ENCODE measurements around the gene FAM47E. TPM values are rescaled to one million over a fixed set of nuclear protein-coding genes. Genes with fewer than 3 reads are reported as not detected.
A peak's percentile ranks its signal among the peaks of the same experiment; 100 is the strongest.

FAM47E gene
- total and polyA plus RNA-seq, 7 donors = 1.2 to 4.6 (median 2.5) TPM

GRCh38 chr4:76272073-76272472 is 20.6 kb downstream of the FAM47E start:
- DNase-seq (no peak), ATAC-seq (no peak)
- Histone ChIP-seq H3K27ac (no peak overlapping the region), H3K9me3 (no peaks in the 10 kb centered on the region), H3K4me1 (no peaks in the 10 kb centered on the region), H3K27me3 (ENCODE audit: insufficient read depth in 3 of 3, low read length in 2 of 3) (no peaks in the 10 kb centered on the region), H3K4me3 (no peak overlapping the region), H3K36me3 (ENCODE audit: insufficient read depth in 1 of 2, low read depth in 1 of 2) (peaks cover 0 to 7% of the 10 kb centered on the region in 2 donors)
- no peak for TF ChIP-seq CTCF (IDR thresholded peaks at IDR 0.05)
- intact Hi-C loops (cut with DNase I) = no loop called here

GRCh38 chr4:76272582-76272981 is 21.1 kb downstream of the FAM47E start:
- Histone ChIP-seq H3K27ac (no peak overlapping the region), H3K4me1 (no peaks in the 10 kb centered on the region), H3K9me3 (no peaks in the 10 kb centered on the region), H3K36me3 (ENCODE audit: insufficient read depth in 1 of 2, low read depth in 1 of 2) (peaks cover 0 to 7% of the 10 kb centered on the region in 2 donors), H3K27me3 (ENCODE audit: insufficient read depth in 3 of 3, low read length in 2 of 3) (no peaks in the 10 kb centered on the region), H3K4me3 (no peak overlapping the region)
- ATAC-seq (no peak), DNase-seq (no peak)
- 46 to 94% (median 91%) methylated on average over 1 of the region's 1 CpG for WGBS, 3 donors
- TF ChIP-seq CTCF (IDR thresholded peaks at IDR 0.05) = no peak
- intact Hi-C loops (cut with DNase I) = no loop called here

GRCh38 chr4:76272999-76273398 is 21.5 kb downstream of the FAM47E start:
- Histone ChIP-seq H3K36me3 (ENCODE audit: insufficient read depth in 1 of 2, low read depth in 1 of 2) (peaks cover 0 to 2% of the 10 kb centered on the region in 2 donors), H3K9me3 (no peaks in the 10 kb centered on the region), H3K4me3 (no peak overlapping the region), H3K4me1 (no peaks in the 10 kb centered on the region), H3K27ac (no peak overlapping the region), H3K27me3 (ENCODE audit: insufficient read depth in 3 of 3, low read length in 2 of 3) (no peaks in the 10 kb centered on the region)
- no peak for TF ChIP-seq CTCF (IDR thresholded peaks at IDR 0.05)
- WGBS, 3 donors = 70 to 94% (median 91%) methylated on average over 5 of the region's 5 CpGs
- ATAC-seq = no peak
- DNase-seq = no peak
- intact Hi-C loops (cut with DNase I) = no loop called here

GRCh38 chr4:76275486-76276124 is 24.1 kb downstream of the FAM47E start:
- WGBS, 3 donors = 78 to 85% (median 79%) methylated on average over 3 of the region's 3 CpGs
- intact Hi-C loops (cut with DNase I) = no loop called here
- ATAC-seq (no peak), DNase-seq (no peak)
- H3K4me3 ChIP-seq = no peak overlapping the region
- H3K36me3 ChIP-seq (ENCODE audit: insufficient read depth in 1 of 2, low read depth in 1 of 2) = no peaks in the 10 kb centered on the region
- no peaks in the 10 kb centered on the region for H3K27me3 ChIP-seq (ENCODE audit: insufficient read depth in 3 of 3, low read length in 2 of 3)
- H3K9me3 ChIP-seq = no peaks in the 10 kb centered on the region
- H3K4me1 ChIP-seq = peaks cover 5% of the 10 kb centered on the region
- H3K27ac ChIP-seq = no peak overlapping the region
- no peak for TF ChIP-seq CTCF (IDR thresholded peaks at IDR 0.05)

GRCh38 chr4:76276813-76277212 is 25.3 kb downstream of the FAM47E start:
- intact Hi-C loops (cut with DNase I) = no loop called here
- Histone ChIP-seq H3K27ac (no peak overlapping the region), H3K9me3 (no peaks in the 10 kb centered on the region), H3K4me1 (peaks cover 7% of the 10 kb centered on the region), H3K4me3 (no peak overlapping the region), H3K36me3 (ENCODE audit: insufficient read depth in 1 of 2, low read depth in 1 of 2) (no peaks in the 10 kb centered on the region), H3K27me3 (ENCODE audit: insufficient read depth in 3 of 3, low read length in 2 of 3) (no peaks in the 10 kb centered on the region)
- no peak for DNase-seq
- WGBS, 3 donors = 65 to 90% (median 72%) methylated on average over 9 of the region's 9 CpGs
- ATAC-seq = peak in 3 of 4 donors; percentile 24 to 73 (median 27)
- no peak for TF ChIP-seq CTCF (IDR thresholded peaks at IDR 0.05)
